Activated naive CD8-positive, alpha-beta T cell (primary cell): ENCODE results near the gene MAL.

ENCODE experiments used
- H3K27ac Mint-ChIP-seq: one replicate; pipeline ENCODE4 v1.8.0; 2021; ENCODE audit warnings: mixed read lengths
- H3K27me3 Mint-ChIP-seq: one replicate; pipeline ENCODE4 v1.8.0; 2021; ENCODE audit warnings: mixed read lengths
- H3K36me3 Mint-ChIP-seq: one replicate; pipeline ENCODE4 v1.8.0; 2021; ENCODE audit warnings: mixed read lengths
- H3K4me1 Mint-ChIP-seq: one replicate; pipeline ENCODE4 v1.8.0; 2021; ENCODE audit warnings: low read depth, mixed read lengths
- H3K4me3 Mint-ChIP-seq: one replicate; pipeline ENCODE4 v1.8.0; 2021; ENCODE audit warnings: mild to moderate bottlenecking, mixed read lengths
- H3K9me3 Mint-ChIP-seq: one replicate; pipeline ENCODE4 v1.8.0; 2021; ENCODE audit warnings: low read depth, mixed read lengths

Gene MAL

DNA sequence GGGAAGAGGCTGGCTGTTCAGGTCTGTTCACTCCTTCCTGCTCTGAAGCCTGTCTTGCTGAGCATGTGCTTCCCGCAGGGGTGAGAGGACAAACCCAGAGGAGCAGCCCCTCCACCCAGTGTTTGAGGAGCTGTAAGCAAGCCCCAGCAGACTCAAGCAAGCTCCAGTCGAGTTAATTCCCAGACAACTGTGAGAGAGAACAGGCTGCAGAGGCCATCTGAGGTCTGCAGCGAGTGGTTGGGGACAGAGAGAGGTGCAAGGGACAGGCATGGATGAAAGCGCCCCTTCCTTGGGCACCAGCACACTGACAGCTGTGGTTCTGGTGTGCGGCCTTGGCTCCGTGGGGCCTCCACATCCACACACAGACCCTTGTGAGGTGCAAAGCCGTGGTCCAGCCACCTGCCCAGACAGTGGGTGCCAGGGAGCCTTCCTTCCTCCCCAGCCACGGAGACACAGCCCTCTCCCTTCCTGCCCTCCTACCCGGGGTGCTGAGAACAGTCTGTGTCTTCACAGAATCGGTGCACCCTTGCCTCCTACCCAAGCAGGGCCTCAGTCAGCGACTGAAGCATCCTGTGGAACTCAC lies 36.2 kb downstream of the MAL start:
- H3K27ac Mint-ChIP-seq, result no peak overlapping the region
- no peak overlapping the region for H3K4me3 Mint-ChIP-seq
- peaks cover 36% of the 10 kb centered on the region for H3K4me1 Mint-ChIP-seq
- H3K9me3 Mint-ChIP-seq, result no peaks in the 10 kb centered on the region
- no peaks in the 10 kb centered on the region for H3K36me3 Mint-ChIP-seq
- no peaks in the 10 kb centered on the region for H3K27me3 Mint-ChIP-seq

DNA sequence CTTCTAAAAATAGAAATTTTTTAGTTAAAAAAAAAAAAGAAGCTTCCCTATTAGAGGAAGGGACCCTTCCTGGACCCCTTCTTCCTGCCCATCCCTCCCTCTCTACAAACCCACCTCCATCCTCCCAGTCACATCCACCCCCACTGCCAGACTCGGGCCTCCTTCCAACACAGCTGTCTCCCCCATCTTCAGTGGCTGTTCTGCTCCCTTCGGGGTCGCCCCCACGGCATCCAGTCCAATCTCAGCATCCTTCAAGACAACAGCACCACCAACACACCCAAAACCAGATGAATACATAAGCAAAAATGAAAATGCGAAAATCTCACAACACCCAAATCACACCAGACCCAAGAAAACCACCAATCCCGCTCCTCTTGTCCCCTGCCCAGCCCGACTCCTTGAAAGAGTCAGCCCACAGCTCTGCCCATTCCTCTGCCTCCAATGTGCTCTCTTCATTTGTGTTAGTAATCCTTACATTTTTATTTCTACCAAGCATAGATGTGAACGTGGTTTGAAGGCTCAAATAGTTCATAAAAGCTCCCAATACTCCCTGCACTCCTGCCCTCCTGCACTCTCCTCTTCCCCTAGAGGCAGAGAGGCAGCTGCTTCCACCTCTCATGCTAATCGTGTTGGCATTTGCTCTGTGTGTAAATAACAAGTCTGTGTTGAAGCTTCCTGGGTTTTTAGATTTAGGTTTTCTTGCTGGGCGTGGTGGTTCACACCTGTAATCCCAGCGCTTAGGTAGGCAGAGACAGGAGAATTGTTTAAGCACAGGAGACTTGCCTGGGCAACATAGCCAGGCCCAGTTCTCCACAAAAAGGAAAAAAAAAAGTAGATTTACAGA lies 37.0 kb downstream of the MAL start:
- Mint-ChIP-seq H3K9me3 (no peaks in the 10 kb centered on the region), H3K27ac (peak overlapping the region; percentile 79), H3K4me1 (peaks cover 31% of the 10 kb centered on the region), H3K27me3 (no peaks in the 10 kb centered on the region), H3K36me3 (no peaks in the 10 kb centered on the region), H3K4me3 (peak overlapping the region; percentile 49)

GRCh38 chr2:95063086-95063958 lies 37.8 kb downstream of the MAL start:
- Mint-ChIP-seq H3K9me3 (no peaks in the 10 kb centered on the region), H3K27me3 (no peaks in the 10 kb centered on the region), H3K27ac (peak overlapping the region; percentile 79), H3K36me3 (no peaks in the 10 kb centered on the region), H3K4me3 (peak overlapping the region; percentile 33), H3K4me1 (peaks cover 31% of the 10 kb centered on the region)

DNA sequence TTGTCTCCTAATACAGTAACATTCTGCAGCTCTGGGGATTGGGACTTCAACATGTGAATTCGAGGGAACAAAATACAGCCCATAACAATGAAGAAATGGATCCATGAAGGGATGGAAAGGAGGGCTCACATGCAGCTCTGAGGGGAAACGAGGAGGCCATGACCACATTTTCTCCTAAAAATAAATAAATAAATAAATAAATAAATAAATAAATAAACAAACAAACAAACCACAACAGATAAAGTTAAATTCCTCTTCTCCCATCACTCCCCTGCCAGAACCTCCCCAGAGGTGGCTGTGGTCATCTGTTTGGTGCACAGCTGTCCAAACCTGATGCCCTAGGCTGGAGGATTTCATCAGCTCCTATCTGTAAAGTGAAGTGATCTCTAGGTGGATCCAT lies 42.7 kb downstream of the MAL start:
- no peak overlapping the region for H3K4me3 Mint-ChIP-seq
- H3K4me1 Mint-ChIP-seq, result peaks cover 21% of the 10 kb centered on the region
- H3K27ac Mint-ChIP-seq, result no peak overlapping the region
- H3K36me3 Mint-ChIP-seq, result no peaks in the 10 kb centered on the region
- H3K27me3 Mint-ChIP-seq, result no peaks in the 10 kb centered on the region
- no peaks in the 10 kb centered on the region for H3K9me3 Mint-ChIP-seq

DNA sequence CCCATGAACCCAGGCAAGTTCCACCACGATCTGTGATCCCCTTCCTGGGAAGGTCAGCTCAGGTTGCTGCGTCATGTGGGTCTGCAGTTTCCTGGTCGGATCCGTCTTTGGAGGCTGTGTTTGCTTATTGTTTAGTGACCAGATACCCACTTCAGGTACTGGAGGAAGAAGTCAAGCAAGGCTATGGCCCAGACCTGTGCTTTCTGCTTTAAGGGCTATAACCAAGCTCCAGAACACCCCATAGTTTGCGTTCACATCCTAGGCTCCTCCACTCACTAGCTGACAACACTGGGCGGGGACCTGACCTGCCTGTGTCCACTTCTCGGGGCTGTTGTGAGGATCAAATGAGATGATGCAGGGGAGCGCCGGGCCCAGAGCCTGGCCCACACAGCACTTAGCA lies 44.0 kb downstream of the MAL start:
- Mint-ChIP-seq H3K4me3 (no peak overlapping the region), H3K27ac (no peak overlapping the region), H3K9me3 (no peaks in the 10 kb centered on the region), H3K36me3 (no peaks in the 10 kb centered on the region), H3K4me1 (peaks cover 25% of the 10 kb centered on the region), H3K27me3 (no peaks in the 10 kb centered on the region)

GRCh38 chr2:95071856-95072255 lies 46.3 kb downstream of the MAL start:
- no peaks in the 10 kb centered on the region for H3K36me3 Mint-ChIP-seq
- H3K4me1 Mint-ChIP-seq, result peaks cover 45% of the 10 kb centered on the region
- H3K9me3 Mint-ChIP-seq, result no peaks in the 10 kb centered on the region
- no peaks in the 10 kb centered on the region for H3K27me3 Mint-ChIP-seq
- peak overlapping the region; percentile 66 for H3K27ac Mint-ChIP-seq
- H3K4me3 Mint-ChIP-seq, result no peak overlapping the region

DNA sequence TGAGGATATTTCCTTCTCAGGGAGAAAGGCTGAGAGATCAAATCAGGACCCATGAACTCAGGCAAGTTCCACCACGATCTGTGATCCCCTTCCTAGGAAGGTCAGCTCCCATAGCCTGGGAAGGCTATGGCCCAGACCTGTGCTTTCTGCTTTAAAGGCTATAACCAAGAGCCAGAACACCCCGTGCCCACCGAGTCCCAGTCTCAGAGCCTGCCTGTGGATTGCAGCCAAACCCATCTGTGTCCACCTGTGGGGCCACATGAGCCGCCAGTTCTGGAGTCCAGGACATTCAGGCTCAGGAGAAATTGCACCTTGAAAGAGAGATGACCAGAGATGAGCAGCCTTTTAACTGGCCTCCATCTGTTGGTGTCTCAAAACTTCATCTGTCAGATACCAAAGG lies 46.9 kb downstream of the MAL start:
- H3K27me3 Mint-ChIP-seq, result no peaks in the 10 kb centered on the region
- peak overlapping the region; percentile 66 for H3K27ac Mint-ChIP-seq
- no peaks in the 10 kb centered on the region for H3K36me3 Mint-ChIP-seq
- H3K4me3 Mint-ChIP-seq, result no peak overlapping the region
- H3K9me3 Mint-ChIP-seq, result no peaks in the 10 kb centered on the region
- peaks cover 48% of the 10 kb centered on the region for H3K4me1 Mint-ChIP-seq

- Mint-ChIP-seq H3K27me3 (no peaks in the 10 kb centered on the region), H3K36me3 (no peaks in the 10 kb centered on the region), H3K9me3 (no peaks in the 10 kb centered on the region), H3K4me3 (peak overlapping the region; percentile 78), H3K4me1 (peaks cover 61% of the 10 kb centered on the region), H3K27ac (peak overlapping the region; percentile 94)
Observed at GRCh38 chr2:95073856-95074662, 48.6 kb downstream of the MAL start.

GRCh38 chr2:95074663-95075439 lies 49.3 kb downstream of the MAL start:
- Mint-ChIP-seq H3K9me3 (no peaks in the 10 kb centered on the region), H3K27me3 (no peaks in the 10 kb centered on the region), H3K36me3 (no peaks in the 10 kb centered on the region), H3K27ac (peak overlapping the region; percentile 94), H3K4me3 (peak overlapping the region; percentile 78), H3K4me1 (peaks cover 68% of the 10 kb centered on the region)

GRCh38 chr2:95075440-95076132 lies 50.1 kb downstream of the MAL start:
- H3K4me1 Mint-ChIP-seq, result peaks cover 70% of the 10 kb centered on the region
- no peaks in the 10 kb centered on the region for H3K27me3 Mint-ChIP-seq
- no peaks in the 10 kb centered on the region for H3K9me3 Mint-ChIP-seq
- H3K36me3 Mint-ChIP-seq, result no peaks in the 10 kb centered on the region
- peak overlapping the region; percentile 94 for H3K27ac Mint-ChIP-seq
- H3K4me3 Mint-ChIP-seq, result peak overlapping the region; percentile 78

GRCh38 chr2:95076705-95077529 lies 51.4 kb downstream of the MAL start:
- Mint-ChIP-seq H3K4me1 (peaks cover 70% of the 10 kb centered on the region), H3K4me3 (peak overlapping the region; percentile 78), H3K27me3 (no peaks in the 10 kb centered on the region), H3K27ac (peak overlapping the region; percentile 94), H3K36me3 (no peaks in the 10 kb centered on the region), H3K9me3 (no peaks in the 10 kb centered on the region)

DNA sequence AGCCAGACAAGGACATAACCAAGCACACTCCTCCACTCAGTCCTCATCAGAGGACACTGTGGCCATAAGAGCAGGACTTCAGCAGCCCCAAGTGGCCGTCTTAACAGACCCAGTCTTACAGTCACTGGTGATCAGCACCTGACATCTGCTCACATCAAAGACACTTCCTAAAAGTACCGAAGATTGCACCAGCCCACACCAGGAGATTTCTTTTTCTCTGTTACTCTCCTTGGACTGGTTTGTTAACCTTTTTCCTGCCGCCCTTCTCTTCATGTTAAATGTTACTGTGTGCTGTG lies 52.0 kb downstream of the MAL start:
- Mint-ChIP-seq H3K36me3 (no peaks in the 10 kb centered on the region), H3K9me3 (no peaks in the 10 kb centered on the region), H3K27me3 (no peaks in the 10 kb centered on the region), H3K4me3 (peak overlapping the region; percentile 71), H3K27ac (peak overlapping the region; percentile 80), H3K4me1 (peaks cover 66% of the 10 kb centered on the region)
